ENCODE data around the gene RABGEF1.

GRCh38 chr7:66837661-66838060 is 97.1 kb downstream of the RABGEF1 start:
- TF ChIP-seq RBBP5 (IDR thresholded peaks at IDR 0.05; ENCODE audit: borderline replicate concordance, low read depth, low read length) (no peak), RFX5 (IDR thresholded peaks at IDR 0.05; ENCODE audit: borderline replicate concordance, low read depth, low read length) (no peak), CTCF (IDR thresholded peaks at IDR 0.05; ENCODE audit: control extremely low read depth in 1 of 3, insufficient read depth in 1 of 3, low read depth in 1 of 3, low read length in 3 of 3) (no peak)
